Vagina (tissue), 2 donors: Measurements from ENCODE around the gene ITGA11.

Experiments
- CTCF ChIP-seq, 3 experiments: fragments of 450-650 bp in 2 of 3; fragments of 200-600 bp in 1 of 3; sonication (generic) in 1 of 3; IDR thresholded peaks; one replicate each; pipeline ENCODE4 v1.5.1; 2017 to 2019; ENCODE audit warnings: antibody characterized with exemption in 3 of 3, mild to moderate bottlenecking in 2 of 3, moderate library complexity in 2 of 3
- POLR2AphosphoS5 ChIP-seq, 2 donors: sonication (generic); formaldehyde crosslinking; IDR thresholded peaks; one replicate each; pipeline ENCODE4 v1.9.0; 2017; ENCODE audit warnings: antibody characterized with exemption in 2 of 2, mild to moderate bottlenecking in 2 of 2, low read depth in 1 of 2; ENCODE audit not compliant: insufficient read depth in 1 of 2

- TF ChIP-seq CTCF (IDR thresholded peaks at IDR 0.05) (no peak), POLR2AphosphoS5 (IDR thresholded peaks at IDR 0.05; ENCODE audit: insufficient read depth in 1 of 2, low read depth in 1 of 2) (no peak)
Observed at GRCh38 chr15:68430471-68431036, 1.4 kb downstream of the ITGA11 start.
